HG03103 (cell line): ENCODE data around the gene GOLT1A.
"Not testable (repeated sequence)": the region's sequence is repeated elsewhere in the genome, so short reads cannot be mapped to it uniquely, and the experiment has no call there.

Experiments
- ATAC-seq: cut with Tn5 transposase; IDR thresholded peaks from one replicate; pipeline ENCODE4 v1.9.1; 2021; ENCODE audit warnings: low read depth; ENCODE audit not compliant: unreplicated experiment

Gene GOLT1A

GRCh38 chr1:204249736-204250427 is 36.1 kb upstream of the GOLT1A start:
- no peak for ATAC-seq

GRCh38 chr1:204248954-204249353 is 35.2 kb upstream of the GOLT1A start:
- no peak for ATAC-seq

- ATAC-seq: no peak
Measured at GRCh38 chr1:204246876-204247275, 33.1 kb upstream of the GOLT1A start.

- ATAC-seq: no peak
Measured at GRCh38 chr1:204242920-204243319, 29.1 kb upstream of the GOLT1A start.

GRCh38 chr1:204241914-204242313 is 28.1 kb upstream of the GOLT1A start:
- ATAC-seq: no peak

GRCh38 chr1:204241050-204241449 is 27.3 kb upstream of the GOLT1A start:
- ATAC-seq: no peak

- ATAC-seq: no peak
Measured at GRCh38 chr1:204240233-204240632, 26.4 kb upstream of the GOLT1A start.

GRCh38 chr1:204239401-204239800 is 25.6 kb upstream of the GOLT1A start:
- ATAC-seq: not testable (repeated sequence)

GRCh38 chr1:204238520-204238919 is 24.7 kb upstream of the GOLT1A start:
- ATAC-seq: not testable (repeated sequence)

- ATAC-seq: not testable (repeated sequence)
Measured at GRCh38 chr1:204237515-204237914, 23.7 kb upstream of the GOLT1A start.

- ATAC-seq: no peak
Measured at GRCh38 chr1:204232526-204232925, 18.7 kb upstream of the GOLT1A start.

GRCh38 chr1:204230211-204230610 is 16.4 kb upstream of the GOLT1A start:
- ATAC-seq: no peak

GRCh38 chr1:204228896-204229295 is 15.1 kb upstream of the GOLT1A start:
- ATAC-seq: no peak

- no peak for ATAC-seq
Measured at GRCh38 chr1:204227996-204228785, 14.4 kb upstream of the GOLT1A start.

- ATAC-seq: no peak
Measured at GRCh38 chr1:204227351-204227750, 13.6 kb upstream of the GOLT1A start.

- ATAC-seq: no peak
Measured at GRCh38 chr1:204225841-204226735, 12.3 kb upstream of the GOLT1A start.

GRCh38 chr1:204224655-204225054 is 10.9 kb upstream of the GOLT1A start:
- ATAC-seq: no peak

- ATAC-seq: no peak
Measured at GRCh38 chr1:204223129-204223860, 9.5 kb upstream of the GOLT1A start.

- ATAC-seq: no peak
Measured at GRCh38 chr1:204222764-204223055, 8.9 kb upstream of the GOLT1A start.

- ATAC-seq: no peak
Measured at GRCh38 chr1:204222006-204222763, 8.4 kb upstream of the GOLT1A start.
